ENCODE results near the gene CD300LG.

CD300LG gene

GRCh38 chr17:43829738-43830137 is 17.2 kb upstream of the CD300LG start:
- Histone ChIP-seq H3K27me3 (peaks cover 7% of the 10 kb centered on the region), H3K4me3 (ENCODE audit: low read depth, low read length) (no peak overlapping the region), H3K4me1 (no peaks in the 10 kb centered on the region), H3K9me3 (no peaks in the 10 kb centered on the region), H3K36me3 (no peaks in the 10 kb centered on the region)
- TF ChIP-seq CTCF (IDR thresholded peaks at IDR 0.05; ENCODE audit: low read depth, low read length), result no peak
- no peak for DNase-seq

GRCh38 chr17:43830510-43831140 is 16.4 kb upstream of the CD300LG start:
- peaks cover 7% of the 10 kb centered on the region for H3K27me3 ChIP-seq
- no peak for TF ChIP-seq CTCF (IDR thresholded peaks at IDR 0.05; ENCODE audit: low read depth, low read length)
- H3K4me1 ChIP-seq, result no peaks in the 10 kb centered on the region
- H3K4me3 ChIP-seq (ENCODE audit: low read depth, low read length), result no peak overlapping the region
- H3K36me3 ChIP-seq, result no peaks in the 10 kb centered on the region
- H3K9me3 ChIP-seq, result no peaks in the 10 kb centered on the region
- DNase-seq, result no peak

- no peak for DNase-seq
- no peak for TF ChIP-seq CTCF (IDR thresholded peaks at IDR 0.05; ENCODE audit: low read depth, low read length)
- no peaks in the 10 kb centered on the region for H3K4me1 ChIP-seq
- no peaks in the 10 kb centered on the region for H3K9me3 ChIP-seq
- peaks cover 7% of the 10 kb centered on the region for H3K27me3 ChIP-seq
- no peaks in the 10 kb centered on the region for H3K36me3 ChIP-seq
- no peak overlapping the region for H3K4me3 ChIP-seq (ENCODE audit: low read depth, low read length)
Measured at GRCh38 chr17:43831633-43832032, 15.3 kb upstream of the CD300LG start.

GRCh38 chr17:43832168-43832975 is 14.6 kb upstream of the CD300LG start:
- peak overlapping the region; percentile 54 for H3K4me3 ChIP-seq (ENCODE audit: low read depth, low read length)
- H3K9me3 ChIP-seq, result no peaks in the 10 kb centered on the region
- DNase-seq, result peak; percentile 56
- H3K27me3 ChIP-seq, result peaks cover 7% of the 10 kb centered on the region
- no peaks in the 10 kb centered on the region for H3K36me3 ChIP-seq
- TF ChIP-seq CTCF (IDR thresholded peaks at IDR 0.05; ENCODE audit: low read depth, low read length), result no peak
- no peaks in the 10 kb centered on the region for H3K4me1 ChIP-seq

- DNase-seq, result peak; percentile 76
- H3K9me3 ChIP-seq, result no peaks in the 10 kb centered on the region
Measured at GRCh38 chr17:43832976-43833829, 13.8 kb upstream of the CD300LG start, which contains the start of gene MPP3. Gene MPP3 (minus strand): TSS chr17:43833146. CDS start chr17:43831906, 1,240 bp downstream.

More at GRCh38 chr17:43832976-43833829, 13.8 kb upstream of the CD300LG start, which contains the start of gene MPP3:
- no peaks in the 10 kb centered on the region for H3K4me1 ChIP-seq
- no peaks in the 10 kb centered on the region for H3K36me3 ChIP-seq
- peak within 1 kb of the TSS; percentile 54 for H3K4me3 ChIP-seq (ENCODE audit: low read depth, low read length)
- H3K27me3 ChIP-seq, result peaks cover 7% of the 10 kb centered on the region
- no peak for TF ChIP-seq CTCF (IDR thresholded peaks at IDR 0.05; ENCODE audit: low read depth, low read length)

All from BE2C (cell line).